Hypothalamus (tissue), 51 donors: Measurements from ENCODE around the gene TRPV3.

Experiments
- DNase-seq, 51 donors: peaks; one replicate each; lab custom pipeline; 2025; lab: John Stamatoyannopoulos, UW

The TRPV3 gene

GRCh38 chr17:3549610-3550162 lies 7.9 kb downstream of the TRPV3 start:
- DNase-seq, result no peak

- DNase-seq, result no peak
Observed at GRCh38 chr17:3547628-3548027, 10.0 kb downstream of the TRPV3 start.

- DNase-seq, result no peak
Observed at GRCh38 chr17:3546997-3547396, 10.6 kb downstream of the TRPV3 start.

GRCh38 chr17:3546521-3546920 lies 11.1 kb downstream of the TRPV3 start:
- DNase-seq, result no peak

GRCh38 chr17:3545151-3545550 lies 12.5 kb downstream of the TRPV3 start:
- no peak for DNase-seq

- no peak for DNase-seq
Observed at GRCh38 chr17:3544365-3544764, 13.2 kb downstream of the TRPV3 start.

GRCh38 chr17:3543453-3543852 lies 14.2 kb downstream of the TRPV3 start:
- DNase-seq, result peak in 3 of 51 donors; percentile 11 to 36 (median 19)

GRCh38 chr17:3542410-3543088 lies 15.1 kb downstream of the TRPV3 start:
- DNase-seq, result no peak

- DNase-seq, result no peak
Observed at GRCh38 chr17:3539881-3540540, 17.6 kb downstream of the TRPV3 start.

GRCh38 chr17:3536716-3537115 lies 20.9 kb downstream of the TRPV3 start:
- DNase-seq, result no peak

- peak in 47 of 51 donors; percentile 27 to 82 (median 60) for DNase-seq
Observed at GRCh38 chr17:3535253-3535995, 22.2 kb downstream of the TRPV3 start.

- DNase-seq, result peak in 32 of 51 donors; percentile 12 to 81 (median 36)
Observed at GRCh38 chr17:3534881-3535252, 22.7 kb downstream of the TRPV3 start.

- DNase-seq, result no peak
Observed at GRCh38 chr17:3533752-3534151, 23.9 kb downstream of the TRPV3 start.

GRCh38 chr17:3532859-3533142 lies 24.8 kb downstream of the TRPV3 start:
- no peak for DNase-seq

GRCh38 chr17:3532106-3532858 lies 25.3 kb downstream of the TRPV3 start:
- DNase-seq, result peak in 6 of 51 donors; percentile 2 to 71 (median 50)

- peak; percentile 44 to 98 (median 89) for DNase-seq
Observed at GRCh38 chr17:3531266-3532101, 26.1 kb downstream of the TRPV3 start.

- peak in 32 of 51 donors; percentile 20 to 77 (median 40) for DNase-seq
Observed at GRCh38 chr17:3529817-3530741, 27.5 kb downstream of the TRPV3 start.

GRCh38 chr17:3528880-3529511 lies 28.6 kb downstream of the TRPV3 start:
- peak in 16 of 51 donors; percentile 12 to 48 (median 26) for DNase-seq
